GM18870 (cell line): Measurements from ENCODE around the gene CCL2.

Experiments
- ATAC-seq: cut with Tn5 transposase; IDR thresholded peaks from one replicate; pipeline ENCODE4 v1.9.1; 2021; ENCODE audit warnings: moderate library complexity; ENCODE audit not compliant: unreplicated experiment

The CCL2 gene

GRCh38 chr17:34261568-34262337 is 6.7 kb downstream of the CCL2 start:
- no peak for ATAC-seq

- no peak for ATAC-seq
These were observed 10.6 kb downstream of the CCL2 start for GRCh38 chr17:34265711-34266110.

DNA sequence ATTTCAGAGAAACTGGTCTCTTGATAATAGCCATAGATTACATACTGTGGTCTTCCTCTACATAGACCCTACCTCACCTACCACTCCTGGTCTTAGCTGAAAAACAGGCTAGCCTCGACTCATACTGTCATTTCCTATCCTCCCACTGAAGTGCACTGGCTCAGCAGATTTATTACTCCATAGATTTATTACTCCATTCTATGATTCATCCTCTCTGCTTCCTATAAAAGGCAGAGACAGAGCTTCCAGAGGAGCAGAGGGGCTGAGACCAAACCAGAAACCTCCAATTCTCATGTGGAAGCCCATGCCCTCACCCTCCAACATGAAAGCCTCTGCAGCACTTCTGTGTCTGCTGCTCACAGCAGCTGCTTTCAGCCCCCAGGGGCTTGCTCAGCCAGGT is 14.9 kb downstream of the CCL2 start, which contains the start of gene CCL7:
Gene CCL7 (plus strand): TSS at position 253 of the 400 bp plus-strand sequence. CDS start 70 bp downstream, at position 323.
- no peak for ATAC-seq

- ATAC-seq, result no peak
These were observed 20.8 kb downstream of the CCL2 start for GRCh38 chr17:34275881-34276280.

DNA sequence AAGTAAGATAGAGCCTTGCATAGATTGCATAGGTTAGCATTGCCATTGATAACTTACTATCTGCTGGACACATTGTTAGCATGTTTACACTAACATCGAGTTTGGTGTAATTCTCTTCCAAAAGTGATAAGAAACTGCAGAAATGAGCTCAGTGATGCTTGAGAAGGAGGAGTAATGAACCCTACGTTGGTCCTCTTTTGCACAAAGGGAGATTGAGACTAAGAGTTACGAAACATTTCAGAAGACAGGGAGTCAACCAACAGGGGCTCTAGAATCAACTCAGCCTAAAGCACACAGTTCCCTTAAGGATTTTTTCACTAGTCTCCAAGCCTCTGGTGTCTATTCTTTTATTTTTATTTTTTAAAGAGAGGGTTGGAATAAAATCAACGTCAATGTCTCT is 21.7 kb downstream of the CCL2 start:
- ATAC-seq, result no peak

DNA sequence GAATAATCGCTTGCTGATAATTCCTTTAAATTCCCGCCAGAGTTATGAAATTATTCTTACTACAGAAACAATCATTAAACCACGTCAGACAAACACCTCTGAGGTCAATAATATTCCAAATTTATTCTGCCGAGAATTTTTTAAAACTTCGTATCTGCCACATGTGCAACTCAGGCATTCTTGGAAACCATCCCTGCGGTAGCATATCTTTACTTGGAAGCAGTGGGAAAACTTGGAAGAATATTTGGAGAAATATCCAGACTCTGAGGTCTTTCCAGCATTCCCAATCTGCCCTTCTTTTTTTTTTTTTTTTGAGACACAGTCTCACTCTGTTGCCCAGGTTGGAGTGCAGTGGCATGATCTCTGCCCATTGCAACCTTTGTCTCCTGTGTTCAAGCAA is 28.5 kb downstream of the CCL2 start:
- no peak for ATAC-seq

DNA sequence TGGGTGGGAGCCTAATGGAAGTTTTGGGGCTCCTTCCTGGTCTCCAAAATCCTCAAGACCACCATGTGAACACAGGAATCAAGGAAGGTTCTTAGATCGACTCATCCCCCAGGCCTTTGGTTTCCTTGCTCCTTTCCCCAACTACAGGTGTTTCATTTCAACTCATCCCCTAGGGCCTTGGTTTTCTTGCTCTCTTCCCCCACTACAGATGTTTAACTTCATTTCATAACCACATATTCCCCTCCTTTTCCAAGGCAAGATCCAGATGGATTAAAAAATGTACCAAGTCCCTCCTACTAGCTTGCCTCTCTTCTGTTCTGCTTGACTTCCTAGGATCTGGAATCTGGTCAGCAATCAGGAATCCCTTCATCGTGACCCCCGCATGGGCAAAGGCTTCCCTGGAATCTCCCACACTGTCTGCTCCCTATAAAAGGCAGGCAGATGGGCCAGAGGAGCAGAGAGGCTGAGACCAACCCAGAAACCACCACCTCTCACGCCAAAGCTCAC is 30.3 kb downstream of the CCL2 start, which contains the start of gene CCL11:
Gene CCL11 (plus strand): TSS at position 457 of the 507 bp plus-strand sequence. CDS start 67 bp downstream, outside the sequence.
- no peak for ATAC-seq

GRCh38 chr17:34287875-34288274 is 32.8 kb downstream of the CCL2 start:
- no peak for ATAC-seq

DNA sequence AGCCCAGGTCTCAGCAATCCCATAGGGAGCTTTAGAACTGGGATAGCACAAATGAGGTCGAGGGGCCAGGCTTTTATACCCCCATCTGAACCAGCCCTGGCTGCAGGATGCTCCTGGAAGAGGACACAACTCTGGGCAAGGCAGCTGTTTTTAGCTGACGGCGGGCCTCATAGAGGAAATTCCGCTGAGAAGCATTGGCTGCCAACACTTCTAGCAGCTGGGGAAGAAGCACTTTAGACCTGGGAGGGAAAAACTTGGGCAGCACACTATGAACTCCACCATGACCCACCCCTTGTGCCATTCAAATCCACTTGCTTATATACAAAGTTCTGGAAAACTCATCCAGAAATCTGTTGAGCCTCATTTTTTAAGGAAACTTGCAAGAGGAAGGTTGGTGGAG is 35.5 kb downstream of the CCL2 start:
- ATAC-seq, result no peak

DNA sequence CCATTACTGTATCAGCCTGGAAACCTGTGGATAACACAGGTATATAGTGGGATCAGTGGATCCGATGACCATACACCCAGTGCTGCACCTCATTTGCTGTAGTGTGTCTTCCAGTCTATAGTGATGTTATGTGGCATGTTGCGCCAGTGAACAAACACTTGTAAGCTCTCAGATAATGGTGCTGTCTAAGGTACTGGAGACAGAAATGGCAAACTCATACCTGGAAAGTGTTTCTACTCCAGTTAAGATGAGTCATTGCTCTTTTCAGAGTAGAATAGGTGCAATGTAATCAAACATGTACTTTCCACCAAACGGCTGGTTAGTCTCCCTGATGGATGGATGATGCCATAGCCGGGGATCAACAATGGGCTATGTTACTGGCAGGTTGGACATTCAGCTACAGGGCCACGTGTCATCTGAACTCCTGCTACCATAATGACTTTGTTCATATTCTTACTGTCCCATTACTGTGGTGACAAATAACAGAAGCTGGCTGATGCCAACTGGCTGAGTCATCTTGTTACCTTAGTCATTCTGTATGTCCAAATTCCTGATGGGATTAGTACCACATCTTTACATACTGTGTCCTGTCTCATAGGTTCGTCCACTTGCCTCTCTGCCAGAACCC is 36.8 kb downstream of the CCL2 start:
- no peak for ATAC-seq

DNA sequence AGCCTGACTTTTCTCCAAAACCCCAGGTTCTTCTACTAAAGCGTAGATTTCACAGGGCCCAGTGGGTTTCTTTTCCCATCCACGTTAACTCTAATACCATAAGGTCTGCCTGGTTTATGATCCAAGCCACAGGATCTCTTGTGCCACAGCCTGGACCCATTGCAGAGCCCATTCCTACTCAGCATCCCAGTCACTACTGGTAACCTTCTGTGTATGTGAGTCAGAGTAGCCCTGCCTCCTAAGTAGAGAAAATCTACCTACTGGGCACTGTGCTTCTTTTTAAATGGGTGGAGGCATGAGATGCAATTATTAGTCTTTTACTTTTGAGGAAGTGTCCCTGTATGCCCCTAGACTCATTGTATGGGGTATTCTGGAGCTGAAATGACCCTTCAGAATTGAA is 43.9 kb downstream of the CCL2 start:
- no peak for ATAC-seq

DNA sequence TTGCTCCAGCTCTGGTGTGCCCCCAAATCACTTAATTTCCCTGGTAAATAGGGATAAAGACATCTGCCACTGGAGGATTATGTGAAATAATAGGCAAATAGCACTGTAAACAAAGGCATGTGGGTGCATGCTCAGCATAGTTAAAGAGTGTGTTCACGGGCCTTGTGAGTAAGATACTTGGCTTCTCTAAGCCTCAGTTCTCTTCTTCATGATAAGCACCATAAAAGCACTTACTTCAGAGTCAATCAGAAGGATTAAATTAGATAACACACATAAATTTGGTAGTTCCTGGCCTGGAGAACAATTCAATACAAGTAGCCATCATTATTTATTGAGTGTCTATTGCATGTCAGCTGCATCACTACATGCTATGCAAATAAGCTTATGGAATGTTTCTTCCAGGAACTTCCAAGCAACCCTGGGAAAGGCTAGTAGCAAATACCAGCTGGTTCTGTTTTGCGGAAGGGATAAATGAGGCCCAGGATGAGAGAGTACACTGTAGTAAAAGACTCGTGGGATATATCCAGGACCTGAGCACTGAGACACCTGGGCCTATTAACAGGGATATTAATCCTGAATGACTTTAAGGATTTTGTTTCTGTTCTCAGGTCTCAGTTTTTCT is 45.0 kb downstream of the CCL2 start:
- no peak for ATAC-seq

DNA sequence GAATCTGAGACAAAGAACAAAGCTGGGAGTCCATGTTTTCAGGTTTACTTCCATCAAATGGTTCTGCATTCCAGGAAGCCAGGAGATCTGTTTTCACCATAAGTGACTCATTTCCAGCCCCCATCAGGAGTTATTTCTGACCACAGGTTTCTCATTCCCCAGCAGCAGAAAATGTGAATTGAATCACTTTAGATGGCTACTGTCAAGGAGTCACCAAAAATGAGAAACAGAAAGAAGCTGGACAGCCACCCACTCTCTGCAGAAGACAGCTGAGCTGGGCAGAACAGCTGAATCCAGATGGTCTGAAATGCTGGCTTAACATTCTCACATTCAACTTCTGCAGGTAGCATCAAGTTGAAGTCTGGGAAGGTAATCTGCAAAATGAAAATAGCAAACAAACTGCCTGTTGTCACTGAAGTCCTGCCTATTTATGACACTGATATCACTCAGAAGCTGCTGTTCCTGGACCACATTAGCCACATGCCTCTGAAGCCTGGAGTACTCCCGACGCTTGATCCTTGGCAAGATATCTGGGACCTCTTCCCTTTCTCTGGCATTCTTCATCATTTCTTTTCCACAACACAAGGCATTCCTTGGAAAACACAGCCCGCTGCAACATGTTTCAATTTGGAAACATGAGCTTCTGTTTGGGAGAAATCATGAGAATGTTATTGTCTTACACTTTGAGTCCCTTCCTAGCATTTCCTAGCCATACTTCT is 45.7 kb downstream of the CCL2 start:
- ATAC-seq, result no peak

DNA sequence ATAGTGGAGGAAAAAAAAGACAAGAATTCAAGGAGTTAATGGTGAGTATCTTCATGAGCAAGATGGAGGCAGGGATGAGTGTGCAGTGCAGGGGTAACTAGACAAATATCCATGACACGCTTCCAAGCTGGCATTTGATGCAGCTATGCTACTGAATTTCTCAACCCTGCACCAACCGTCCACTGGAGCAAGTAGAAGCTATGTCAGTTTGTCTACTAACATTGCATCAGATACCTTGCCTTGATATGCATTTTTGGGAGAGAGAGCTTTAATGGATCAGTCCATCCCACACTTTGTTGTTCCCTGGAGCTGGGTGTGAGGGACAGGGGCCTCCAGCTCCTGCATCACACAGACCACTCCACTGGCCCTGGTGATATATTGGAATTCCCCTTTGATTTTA is 46.9 kb downstream of the CCL2 start:
- no peak for ATAC-seq

GRCh38 chr17:34302636-34303035 is 47.6 kb downstream of the CCL2 start:
- no peak for ATAC-seq

GRCh38 chr17:34303606-34304005 is 48.5 kb downstream of the CCL2 start:
- ATAC-seq, result no peak

DNA sequence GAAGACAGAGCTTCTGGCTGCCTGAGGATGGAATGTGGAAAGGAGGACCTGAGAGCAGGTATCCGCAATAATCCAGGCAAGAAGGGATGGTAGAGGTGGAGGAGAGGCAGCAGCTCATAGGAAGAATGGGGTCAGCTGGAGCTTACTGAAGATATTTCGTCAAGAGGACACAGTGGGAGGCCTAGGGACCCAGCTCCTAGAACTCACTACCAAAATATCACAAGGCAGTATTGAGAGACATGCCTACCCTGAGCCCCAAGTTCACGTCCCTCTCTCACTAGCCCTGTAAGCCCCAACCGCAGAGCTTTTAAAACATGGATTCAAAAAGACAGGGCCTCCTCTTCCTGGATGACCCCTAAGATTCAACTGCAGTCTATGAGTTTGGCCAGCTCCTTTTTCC is 50.0 kb downstream of the CCL2 start:
- no peak for ATAC-seq

- no peak for ATAC-seq
These were observed 50.5 kb downstream of the CCL2 start for GRCh38 chr17:34305606-34306005.

DNA sequence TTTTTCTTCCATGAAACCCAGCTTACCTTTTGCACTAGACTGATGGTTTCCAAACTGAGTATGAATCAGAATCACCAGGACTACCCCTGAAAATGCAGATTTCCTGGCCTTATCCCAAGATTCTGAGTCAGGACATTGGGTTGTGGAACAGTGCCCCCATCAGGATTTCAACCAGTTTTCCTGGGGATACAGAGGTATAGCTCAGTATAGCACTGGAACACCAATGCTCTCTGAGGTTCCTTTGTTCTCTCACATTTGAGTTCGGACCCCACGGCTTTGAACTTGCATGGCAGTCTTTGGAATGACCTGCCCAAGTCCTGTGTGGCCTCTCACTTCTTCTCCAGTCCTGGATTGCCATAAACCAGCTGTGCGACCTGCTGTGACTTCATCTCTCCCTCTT is 51.4 kb downstream of the CCL2 start:
- no peak for ATAC-seq
